ENCODE data around the gene MCTP1.

MCTP1 gene

DNA sequence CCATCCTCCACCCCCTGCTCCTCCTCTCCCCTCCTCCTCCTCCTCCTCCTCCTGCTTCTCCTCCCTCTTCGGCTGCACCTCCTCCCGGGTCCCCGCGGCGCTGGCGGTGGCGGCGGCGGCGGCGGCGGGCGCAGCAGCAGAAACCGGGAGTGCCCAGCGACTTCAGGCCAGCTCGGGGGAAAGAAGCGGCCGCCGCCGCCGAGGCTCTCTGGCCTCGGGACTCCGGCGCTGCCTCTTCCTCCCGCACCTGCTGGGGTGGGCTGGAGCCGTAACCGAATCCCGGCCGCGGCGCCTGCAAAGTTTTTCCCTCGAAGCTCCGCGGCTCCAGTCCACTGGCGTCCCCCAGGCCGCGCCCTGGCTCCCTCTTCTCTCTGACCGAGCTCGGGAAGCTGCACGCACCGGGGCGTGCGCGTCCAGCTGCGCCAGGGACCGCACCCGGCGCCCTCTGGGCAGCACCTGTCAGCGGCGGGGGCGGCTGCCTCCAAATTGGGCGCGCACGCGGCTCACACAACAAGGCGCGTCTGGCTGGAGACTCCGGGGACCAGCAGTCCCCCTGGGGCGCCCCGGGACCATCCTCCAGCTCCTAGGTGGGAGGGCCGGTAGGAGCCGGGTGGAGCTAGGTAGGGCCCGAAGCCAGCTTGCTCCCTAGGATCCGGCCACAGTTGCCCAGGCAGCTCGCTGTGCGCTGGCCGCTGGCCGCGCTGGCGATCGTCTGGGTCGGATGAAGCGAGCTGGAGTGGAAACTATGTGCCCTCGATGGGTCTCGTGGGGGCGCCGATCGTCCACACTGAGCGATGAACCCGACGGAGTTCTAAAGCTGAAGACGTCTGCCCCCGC, at the start of gene MCTP1:
Gene MCTP1, minus strand, starts transcription at position 523 of the 837 bp plus-strand sequence.
- DNase-seq: peak; percentile 25

GRCh38 chr5:95332158-95332557, 47.3 kb upstream of the MCTP1 start:
- DNase-seq: no peak

GRCh38 chr5:95331358-95331757, 46.5 kb upstream of the MCTP1 start:
- no peak for DNase-seq

- no peak for DNase-seq
Measured at GRCh38 chr5:95327211-95327610, 42.3 kb upstream of the MCTP1 start.

GRCh38 chr5:95317687-95318086, 32.8 kb upstream of the MCTP1 start:
- DNase-seq: no peak

- no peak for DNase-seq
Measured at GRCh38 chr5:95317085-95317484, 32.2 kb upstream of the MCTP1 start.

GRCh38 chr5:95304711-95305110, 19.8 kb upstream of the MCTP1 start:
- DNase-seq: no peak

GRCh38 chr5:95298651-95299050, 13.8 kb upstream of the MCTP1 start:
- no peak for DNase-seq

DNA sequence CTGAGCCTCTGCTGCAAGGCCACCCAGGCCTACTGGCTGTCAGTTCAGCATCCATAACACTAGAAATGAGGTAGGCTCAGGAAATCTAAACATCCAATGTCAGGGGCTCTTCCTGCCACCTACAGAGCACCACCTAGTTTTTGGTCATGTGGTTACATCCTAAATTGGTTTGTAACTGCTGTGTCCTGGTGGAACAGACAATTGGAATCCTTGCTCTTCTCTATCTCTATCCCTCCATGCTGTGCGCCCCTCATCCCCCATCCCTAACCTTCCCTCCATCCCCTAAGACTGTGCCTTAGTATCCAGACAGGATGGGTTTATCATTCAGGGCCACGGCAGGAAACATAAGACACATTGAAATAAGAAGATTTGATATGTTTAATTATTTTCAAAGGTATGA, 11.4 kb upstream of the MCTP1 start:
- no peak for DNase-seq

DNA sequence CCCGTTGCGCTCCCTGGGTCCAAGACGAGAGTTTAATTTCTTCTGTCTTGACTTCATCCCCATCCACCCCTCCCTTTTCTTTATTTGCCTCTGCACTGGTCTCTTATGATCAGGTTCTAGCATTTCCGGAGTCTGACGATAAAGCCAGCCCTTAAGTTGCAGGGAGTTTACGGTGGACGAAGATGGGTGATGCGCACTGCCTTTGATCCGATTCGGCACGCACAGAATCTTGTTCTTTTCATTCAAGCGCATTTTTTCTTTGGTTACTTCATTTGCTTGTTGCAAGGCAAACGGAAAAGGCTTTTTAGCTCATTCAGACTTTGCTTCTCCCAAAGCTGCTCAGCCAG, 488 bp upstream of the MCTP1 start:
- no peak for DNase-seq

DNA sequence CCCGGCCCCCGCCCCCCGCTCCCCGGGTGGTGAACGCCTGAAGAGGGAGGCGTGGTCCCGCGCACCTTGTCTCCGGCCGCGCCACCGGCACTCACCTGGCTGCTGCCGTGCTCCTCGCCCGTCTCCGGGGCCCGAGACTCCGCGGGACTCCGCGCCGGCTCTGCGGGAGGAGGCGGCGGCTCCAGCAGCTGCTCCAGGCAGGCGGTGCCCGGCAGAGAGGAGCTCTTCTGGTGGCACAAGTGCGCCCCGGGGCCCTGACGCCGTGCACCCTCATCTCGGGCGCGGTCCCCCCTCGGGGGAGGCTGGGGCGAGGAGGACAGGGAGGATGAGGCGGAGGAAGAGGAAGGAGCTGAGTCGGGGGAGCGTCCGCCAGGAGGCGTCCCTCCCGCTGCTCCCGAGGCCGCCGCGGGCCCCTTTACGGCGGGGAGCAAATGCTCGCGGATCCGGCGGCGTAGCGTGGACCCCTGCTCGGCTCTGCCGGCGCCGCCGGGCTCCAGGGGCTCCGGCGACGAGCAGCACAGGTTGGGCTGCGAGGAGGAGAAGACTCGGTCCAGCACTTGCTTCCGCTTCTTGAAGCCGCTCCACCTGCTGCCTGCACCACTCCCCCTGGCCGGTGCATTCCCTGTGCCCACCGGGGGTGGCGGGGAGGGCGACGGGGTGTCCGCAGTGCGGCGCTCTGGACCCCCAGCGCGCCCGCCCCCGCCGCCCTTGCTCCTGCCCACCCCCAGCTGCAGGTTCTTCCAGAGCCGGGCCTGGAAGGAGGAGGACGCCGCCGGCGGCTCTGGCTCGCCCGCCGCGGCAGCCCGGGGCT, 928 bp downstream of the MCTP1 start:
- peak; percentile 27 for DNase-seq

DNA sequence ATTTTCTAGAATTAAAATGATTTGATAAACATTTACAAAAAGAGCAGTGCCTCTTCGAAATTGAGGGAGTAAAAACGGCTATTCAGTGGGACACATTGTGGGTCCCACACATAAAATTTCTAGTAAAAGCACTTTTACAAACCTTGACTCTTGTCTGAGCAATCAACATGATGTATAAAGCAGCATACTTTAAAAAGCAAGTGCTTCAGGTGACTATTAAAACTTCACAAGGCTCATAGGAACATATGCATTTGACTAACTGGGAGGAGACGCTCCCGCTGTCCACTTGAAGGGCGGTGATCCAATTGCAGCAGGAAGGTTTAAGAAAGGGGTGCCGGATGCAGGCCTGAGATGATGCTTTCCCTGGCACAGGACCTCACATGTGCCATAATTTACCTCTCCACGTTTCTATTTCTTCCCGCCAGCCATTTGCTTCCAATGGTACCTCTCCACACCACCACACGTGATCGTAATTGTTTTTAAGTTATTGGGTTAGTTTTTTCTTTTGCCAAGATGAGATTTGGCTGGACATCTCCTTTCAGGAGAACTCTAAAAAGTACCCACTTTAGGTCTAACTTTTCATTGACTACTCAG, 1.8 kb downstream of the MCTP1 start:
- DNase-seq: no peak

DNA sequence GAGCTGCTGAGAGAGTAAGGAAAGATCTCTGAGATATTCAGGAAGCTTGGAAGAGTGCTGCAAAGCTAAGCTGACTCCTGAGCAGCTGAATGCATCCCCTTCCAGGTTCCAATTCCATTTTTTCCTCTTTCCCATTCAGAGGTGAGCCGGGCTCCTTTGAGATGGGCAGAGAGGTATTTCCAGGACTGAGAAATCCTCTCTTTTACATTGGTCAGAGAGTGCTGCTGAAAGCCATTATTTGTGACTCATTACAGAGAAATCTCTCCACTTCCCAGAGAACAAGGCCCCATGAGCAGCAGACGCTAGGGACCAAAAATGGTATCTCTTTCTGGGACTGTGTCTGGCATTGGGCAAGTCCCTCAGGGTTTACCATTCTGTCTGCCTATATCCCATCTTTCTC, 3.7 kb downstream of the MCTP1 start:
- DNase-seq: no peak

GRCh38 chr5:95280401-95281095, 4.3 kb downstream of the MCTP1 start:
- no peak for DNase-seq

DNA sequence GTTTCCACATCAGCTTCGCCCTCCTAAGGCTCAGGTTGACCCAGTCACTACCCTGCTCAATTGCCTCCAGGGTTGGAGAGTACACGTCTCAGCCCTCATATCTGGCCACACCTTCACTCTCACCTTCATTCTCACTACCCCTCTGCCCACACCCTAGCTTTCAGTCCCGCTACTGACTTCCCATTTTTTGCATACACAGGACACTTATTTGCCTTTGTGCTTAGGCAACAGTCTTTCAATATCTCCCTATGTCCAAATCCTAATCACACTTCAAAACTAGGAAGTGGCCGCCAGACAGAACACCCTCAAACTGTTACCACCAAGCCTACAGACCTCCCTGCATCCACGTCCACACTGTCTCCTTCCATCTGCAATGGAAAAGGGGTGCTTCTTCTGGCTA, 10.9 kb downstream of the MCTP1 start:
- DNase-seq: no peak

DNA sequence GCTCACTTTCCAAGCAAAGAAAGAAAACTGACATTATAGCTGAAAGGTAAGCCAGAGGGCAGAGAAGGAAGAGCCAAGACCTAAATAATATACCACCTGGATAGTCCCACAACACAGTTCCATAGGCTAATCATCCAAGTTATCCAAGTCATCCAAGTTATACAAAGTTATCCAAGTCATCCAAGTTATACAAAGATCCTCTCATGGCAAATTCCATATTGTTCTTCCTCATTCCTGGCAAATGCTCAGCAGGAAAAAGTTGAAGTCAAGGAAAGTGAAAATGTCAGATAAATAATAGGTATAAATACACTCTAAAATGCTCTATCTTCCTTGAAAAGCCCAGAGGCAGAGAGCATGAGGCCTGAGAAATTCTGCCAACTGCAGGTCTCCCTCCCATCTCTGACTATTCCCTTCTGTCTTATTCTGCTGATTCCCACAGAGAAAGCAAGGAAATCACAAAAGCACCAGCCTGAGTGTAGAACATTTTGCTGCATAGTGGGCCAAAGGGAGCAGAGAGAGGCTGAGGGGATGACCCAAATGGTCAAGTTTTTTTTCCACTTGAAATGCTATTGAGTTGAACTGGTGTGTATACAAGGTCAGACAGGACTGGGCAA, 12.5 kb downstream of the MCTP1 start:
- no peak for DNase-seq

DNA sequence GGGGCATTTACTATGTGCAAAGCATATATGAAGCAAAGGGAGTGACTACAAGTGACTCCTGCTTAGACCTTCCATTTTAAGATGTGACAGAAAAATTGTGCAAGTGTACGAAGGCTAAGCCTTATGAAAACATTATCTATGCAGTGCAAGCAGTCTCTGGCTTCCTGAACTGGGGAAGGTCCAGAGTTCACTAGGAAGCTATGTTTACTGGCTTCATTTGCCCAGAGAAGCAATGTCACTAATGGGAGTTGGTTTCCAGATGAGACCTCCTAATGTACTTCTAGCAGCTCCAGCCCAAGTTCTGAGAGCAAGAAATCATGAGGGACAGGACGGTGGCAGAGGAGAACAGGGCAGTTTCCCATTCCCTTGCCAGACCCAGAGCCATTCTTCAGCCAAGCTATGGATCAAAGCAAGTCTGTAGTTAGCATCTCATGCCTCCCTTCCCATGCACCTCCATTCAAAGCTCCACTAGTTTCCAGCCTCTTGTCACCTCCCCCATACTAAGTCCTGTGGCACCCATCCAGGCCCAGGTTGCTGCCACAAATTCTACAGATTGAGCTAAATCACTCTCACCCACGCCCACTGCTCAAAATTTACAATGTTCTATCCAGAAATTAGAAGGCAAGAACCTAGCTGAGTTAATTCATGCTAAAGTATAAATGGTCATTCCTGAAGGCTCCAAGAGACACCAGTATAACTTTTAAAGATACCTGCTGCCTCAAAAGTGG, 21.8 kb downstream of the MCTP1 start:
- no peak for DNase-seq

DNA sequence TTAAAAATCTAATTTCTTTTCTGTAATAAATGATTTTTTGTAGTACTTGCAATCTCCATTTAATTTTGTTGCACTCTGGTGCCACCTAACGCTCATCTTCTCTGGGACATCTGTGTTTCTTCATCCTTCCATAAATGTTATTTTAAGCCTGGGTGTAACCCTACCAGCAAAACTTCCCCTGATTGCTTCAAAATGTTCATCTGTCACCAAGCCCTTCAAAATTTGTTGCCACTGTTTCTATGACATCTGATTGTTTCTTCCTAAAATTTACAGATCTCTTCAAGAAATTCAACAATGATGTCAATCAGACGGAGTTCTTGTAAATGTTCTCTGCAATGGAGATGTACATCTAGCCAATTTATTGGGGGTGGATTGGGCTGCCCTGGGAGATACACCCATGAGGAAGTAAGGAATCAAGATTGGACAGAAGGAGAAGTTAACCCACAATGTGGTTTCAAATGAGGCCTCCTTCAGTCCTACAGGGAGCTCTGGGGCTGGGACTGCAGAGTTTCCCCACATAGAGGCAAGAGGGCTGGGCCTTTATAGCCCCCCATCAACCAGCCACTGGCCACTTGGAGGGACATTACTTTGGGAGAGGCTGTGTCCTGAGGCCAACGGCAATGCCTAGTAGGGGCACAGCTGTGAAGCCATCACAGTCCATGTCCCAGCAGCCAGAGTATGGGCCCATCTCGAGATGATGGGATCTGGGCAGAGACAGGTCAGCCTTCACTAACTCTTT, 23.3 kb downstream of the MCTP1 start:
- no peak for DNase-seq

DNA sequence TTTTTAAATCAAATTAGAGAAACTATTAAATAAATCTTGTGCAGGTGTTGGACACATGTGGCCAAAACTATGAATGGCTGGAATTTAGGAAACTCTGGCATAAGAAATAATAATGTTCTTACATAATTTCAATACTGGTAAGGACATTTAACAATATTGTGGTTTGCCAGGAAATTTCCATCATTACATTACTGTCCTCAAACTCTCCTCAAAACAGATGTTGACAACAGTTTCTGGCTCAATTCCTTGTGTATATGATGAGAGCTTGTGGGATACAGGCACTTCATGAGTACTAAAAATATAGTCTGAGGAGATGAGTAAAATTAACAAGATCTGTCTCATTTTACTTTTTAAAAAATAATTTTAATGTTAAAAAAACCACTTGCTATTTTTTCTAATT, 27.9 kb downstream of the MCTP1 start:
- DNase-seq: no peak

GRCh38 chr5:95256446-95256845, 28.4 kb downstream of the MCTP1 start:
- no peak for DNase-seq

DNA sequence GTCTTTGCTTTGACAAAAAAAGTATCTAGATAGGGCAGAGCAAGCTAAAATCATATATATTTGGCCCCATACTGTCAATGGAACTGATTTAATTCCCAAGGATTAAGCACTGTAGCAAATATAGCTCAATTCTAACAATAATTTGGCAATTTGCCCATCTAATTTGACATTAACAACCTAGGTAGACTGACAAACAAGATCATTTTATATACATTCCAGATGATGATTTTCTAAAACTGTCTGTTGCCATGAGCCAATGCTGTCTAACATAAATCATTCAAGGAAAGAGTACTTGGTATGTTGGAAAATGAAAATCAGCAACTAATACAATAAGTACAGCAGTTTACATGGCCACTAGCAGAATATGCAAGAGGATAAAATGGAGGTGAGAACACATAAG, 32.1 kb downstream of the MCTP1 start:
- no peak for DNase-seq

All from activated CD4-positive, alpha-beta T cell treated with anti-CD3 and anti-CD28 coated beads for 48 hours (primary cell).